ENCODE measurements around the gene RGS11.

DNA sequence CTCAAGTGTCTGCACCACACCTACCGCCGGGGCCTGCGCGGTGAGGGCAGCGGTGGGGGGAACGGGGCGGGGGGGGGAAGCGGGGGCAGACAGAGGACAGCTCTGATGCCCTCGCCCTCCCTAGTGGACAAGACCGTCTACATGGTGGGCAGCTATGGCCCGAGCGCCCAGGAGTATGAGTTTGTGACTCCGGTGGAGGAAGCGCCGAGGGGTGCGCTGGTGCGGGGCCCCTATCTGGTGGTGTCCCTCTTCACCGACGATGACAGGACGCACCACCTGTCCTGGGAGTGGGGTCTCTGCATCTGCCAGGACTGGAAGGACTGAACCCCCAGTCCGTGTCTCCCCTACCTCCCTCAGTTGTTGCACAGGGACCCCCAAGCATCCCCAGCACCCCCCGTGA, 6.7 kb upstream of the RGS11 start:
- TF ChIP-seq PRMT5 (CRISPR knock-in tag; IDR thresholded peaks at IDR 0.05), result no peak
- TF ChIP-seq CREM (IDR thresholded peaks at IDR 0.05; ENCODE audit: low read depth), result no peak
- no peak for TF ChIP-seq ZNF253 (CRISPR knock-in tag; conservative IDR thresholded peaks at IDR 0.05)
- TF ChIP-seq MBD2 (IDR thresholded peaks at IDR 0.05; ENCODE audit: borderline replicate concordance, low read depth), result no peak
- no peak for TF ChIP-seq NFRKB (IDR thresholded peaks at IDR 0.05; ENCODE audit: low read depth)
- TF ChIP-seq, protein P1, sequence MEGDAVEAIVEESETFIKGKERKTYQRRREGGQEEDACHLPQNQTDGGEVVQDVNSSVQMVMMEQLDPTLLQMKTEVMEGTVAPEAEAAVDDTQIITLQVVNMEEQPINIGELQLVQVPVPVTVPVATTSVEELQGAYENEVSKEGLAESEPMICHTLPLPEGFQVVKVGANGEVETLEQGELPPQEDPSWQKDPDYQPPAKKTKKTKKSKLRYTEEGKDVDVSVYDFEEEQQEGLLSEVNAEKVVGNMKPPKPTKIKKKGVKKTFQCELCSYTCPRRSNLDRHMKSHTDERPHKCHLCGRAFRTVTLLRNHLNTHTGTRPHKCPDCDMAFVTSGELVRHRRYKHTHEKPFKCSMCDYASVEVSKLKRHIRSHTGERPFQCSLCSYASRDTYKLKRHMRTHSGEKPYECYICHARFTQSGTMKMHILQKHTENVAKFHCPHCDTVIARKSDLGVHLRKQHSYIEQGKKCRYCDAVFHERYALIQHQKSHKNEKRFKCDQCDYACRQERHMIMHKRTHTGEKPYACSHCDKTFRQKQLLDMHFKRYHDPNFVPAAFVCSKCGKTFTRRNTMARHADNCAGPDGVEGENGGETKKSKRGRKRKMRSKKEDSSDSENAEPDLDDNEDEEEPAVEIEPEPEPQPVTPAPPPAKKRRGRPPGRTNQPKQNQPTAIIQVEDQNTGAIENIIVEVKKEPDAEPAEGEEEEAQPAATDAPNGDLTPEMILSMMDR (IDR thresholded peaks at IDR 0.05 in 2 of 3, conservative IDR thresholded peaks at IDR 0.05 in 1 of 3; ENCODE audit: insufficient read depth in 2 of 3, low read depth in 1 of 3, low read length in 3 of 3), result no peak
- no peak for TF ChIP-seq HNRNPL (IDR thresholded peaks at IDR 0.05; ENCODE audit: low read depth, low read length)
- TF ChIP-seq EZH2 (IDR thresholded peaks at IDR 0.05; ENCODE audit: borderline replicate concordance, low read depth, low read length), result no peak
- no peak for TF ChIP-seq NFE2 (IDR thresholded peaks at IDR 0.05; ENCODE audit: low read depth)
- TF ChIP-seq ZNF780A (CRISPR knock-in tag; IDR thresholded peaks at IDR 0.05), result no peak
- no peak for TF ChIP-seq MEF2A (IDR thresholded peaks at IDR 0.05; ENCODE audit: control insufficient read depth, low read depth, low read length)
- no peak for TF ChIP-seq EGR1 (conservative IDR thresholded peaks at IDR 0.05)
- no peak for TF ChIP-seq NCOA2 (IDR thresholded peaks at IDR 0.05; ENCODE audit: partially characterized antibody in 2 of 2)
